Astrocyte of the cerebellum (primary cell): Measurements from ENCODE around the gene SRMS.

Experiments
- DNase-seq: peaks from one replicate; pipeline ENCODE4 v3.0.0-alpha.2; 2011; ENCODE audit warnings: low read depth
- H3K4me3 ChIP-seq: 2 replicates; pipeline ENCODE4 v1.5.1; 2011; ENCODE audit warnings: mild to moderate bottlenecking, low read depth, low read length, moderate library complexity
- CTCF ChIP-seq: IDR thresholded peaks from 2 replicates; pipeline ENCODE4 v1.5.1; 2012; ENCODE audit warnings: low read length, low read depth, moderate library complexity, mild to moderate bottlenecking; ENCODE audit errors: missing control alignments
- in situ Hi-C: cut with HindIII; loops from 2 replicates; pipeline ENCODE4 v1.10.0; 2017; ENCODE audit warnings: low sequenced_read_pairs

Gene SRMS

GRCh38 chr20:63557481-63557891 lies 9.9 kb upstream of the SRMS start:
- in situ Hi-C loops: no loop called here

GRCh38 chr20:63556873-63557478 lies 9.4 kb upstream of the SRMS start:
- TF ChIP-seq CTCF: no peak

More at GRCh38 chr20:63557481-63557891, 9.9 kb upstream of the SRMS start:
- no peak for TF ChIP-seq CTCF
- H3K4me3 ChIP-seq: no peak overlapping the region
- no peak for DNase-seq

GRCh38 chr20:63555661-63556381 lies 8.3 kb upstream of the SRMS start:
- DNase-seq: no peak
- in situ Hi-C loops: no loop called here
- no peak for TF ChIP-seq CTCF
- no peak overlapping the region for H3K4me3 ChIP-seq

More at GRCh38 chr20:63556873-63557478, 9.4 kb upstream of the SRMS start:
- no peak overlapping the region for H3K4me3 ChIP-seq
- DNase-seq: no peak
- in situ Hi-C loops: no loop called here

- peak overlapping the region; percentile 48 for H3K4me3 ChIP-seq
- TF ChIP-seq CTCF: no peak
- no peak for DNase-seq
- in situ Hi-C loops: no loop called here
Measured at GRCh38 chr20:63554361-63555278, 7.1 kb upstream of the SRMS start.

GRCh38 chr20:63553933-63554290 lies 6.4 kb upstream of the SRMS start, which contains the start of gene FNDC11:
FNDC11 (plus strand) TSS chr20:63554159; CDS start chr20:63555664, 1,505 bp downstream.
- no peak for DNase-seq

More at GRCh38 chr20:63553933-63554290, 6.4 kb upstream of the SRMS start, which contains the start of gene FNDC11:
- in situ Hi-C loops: no loop called here
- H3K4me3 ChIP-seq: peak within 1 kb of the TSS; percentile 48
- TF ChIP-seq CTCF: no peak
